ENCODE data around the gene RBMS3.

DNA sequence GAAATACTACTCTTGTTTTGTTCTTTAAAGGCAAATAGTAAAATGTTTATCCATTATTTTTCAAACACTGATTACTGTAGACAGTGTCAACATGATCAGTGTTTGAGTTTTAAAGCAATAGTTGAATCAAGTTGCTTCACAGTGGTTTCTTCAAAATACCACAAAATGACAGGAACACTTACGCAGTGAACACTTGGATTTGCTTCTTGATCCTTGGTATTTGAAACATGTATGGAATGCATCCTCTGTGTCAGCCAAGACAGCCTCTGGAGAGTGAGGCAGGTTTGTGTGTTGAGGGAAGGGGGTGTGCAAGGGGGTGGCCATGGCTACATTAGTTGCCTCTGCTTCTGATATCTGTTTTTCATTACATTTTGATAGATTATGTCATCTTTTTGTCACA lies 413.0 kb downstream of the RBMS3 start:
- TF ChIP-seq, protein P1, sequence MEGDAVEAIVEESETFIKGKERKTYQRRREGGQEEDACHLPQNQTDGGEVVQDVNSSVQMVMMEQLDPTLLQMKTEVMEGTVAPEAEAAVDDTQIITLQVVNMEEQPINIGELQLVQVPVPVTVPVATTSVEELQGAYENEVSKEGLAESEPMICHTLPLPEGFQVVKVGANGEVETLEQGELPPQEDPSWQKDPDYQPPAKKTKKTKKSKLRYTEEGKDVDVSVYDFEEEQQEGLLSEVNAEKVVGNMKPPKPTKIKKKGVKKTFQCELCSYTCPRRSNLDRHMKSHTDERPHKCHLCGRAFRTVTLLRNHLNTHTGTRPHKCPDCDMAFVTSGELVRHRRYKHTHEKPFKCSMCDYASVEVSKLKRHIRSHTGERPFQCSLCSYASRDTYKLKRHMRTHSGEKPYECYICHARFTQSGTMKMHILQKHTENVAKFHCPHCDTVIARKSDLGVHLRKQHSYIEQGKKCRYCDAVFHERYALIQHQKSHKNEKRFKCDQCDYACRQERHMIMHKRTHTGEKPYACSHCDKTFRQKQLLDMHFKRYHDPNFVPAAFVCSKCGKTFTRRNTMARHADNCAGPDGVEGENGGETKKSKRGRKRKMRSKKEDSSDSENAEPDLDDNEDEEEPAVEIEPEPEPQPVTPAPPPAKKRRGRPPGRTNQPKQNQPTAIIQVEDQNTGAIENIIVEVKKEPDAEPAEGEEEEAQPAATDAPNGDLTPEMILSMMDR (IDR thresholded peaks at IDR 0.05), result peak in 1 of 6 experiments; percentile 4
- TF ChIP-seq POLR2A (IDR thresholded peaks at IDR 0.05), result no peak

Data from thyroid gland (tissue), 4 donors.